Retinal pigment epithelial cell (primary cell): Measurements from ENCODE around the gene ITGAD.

ENCODE experiments used
- DNase-seq: peaks from one replicate; pipeline ENCODE4 v3.0.0-alpha.2; 2010; ENCODE audit warnings: low read depth
- H3K4me3 ChIP-seq: 2 replicates; pipeline ENCODE4 v1.5.1; 2011; ENCODE audit warnings: mild to moderate bottlenecking, low read length, control low read depth, moderate library complexity
- TF ChIP-seq, protein P1 (sequence below): conservative IDR thresholded peaks from 2 replicates; pipeline ENCODE4 v1.5.1; 2011; ENCODE audit warnings: low read depth, low read length, control low read depth, inconsistent platforms

ITGAD gene

GRCh38 chr16:31461921-31462804, 69.0 kb downstream of the ITGAD start:
- DNase-seq, result no peak
- TF ChIP-seq, protein P1, sequence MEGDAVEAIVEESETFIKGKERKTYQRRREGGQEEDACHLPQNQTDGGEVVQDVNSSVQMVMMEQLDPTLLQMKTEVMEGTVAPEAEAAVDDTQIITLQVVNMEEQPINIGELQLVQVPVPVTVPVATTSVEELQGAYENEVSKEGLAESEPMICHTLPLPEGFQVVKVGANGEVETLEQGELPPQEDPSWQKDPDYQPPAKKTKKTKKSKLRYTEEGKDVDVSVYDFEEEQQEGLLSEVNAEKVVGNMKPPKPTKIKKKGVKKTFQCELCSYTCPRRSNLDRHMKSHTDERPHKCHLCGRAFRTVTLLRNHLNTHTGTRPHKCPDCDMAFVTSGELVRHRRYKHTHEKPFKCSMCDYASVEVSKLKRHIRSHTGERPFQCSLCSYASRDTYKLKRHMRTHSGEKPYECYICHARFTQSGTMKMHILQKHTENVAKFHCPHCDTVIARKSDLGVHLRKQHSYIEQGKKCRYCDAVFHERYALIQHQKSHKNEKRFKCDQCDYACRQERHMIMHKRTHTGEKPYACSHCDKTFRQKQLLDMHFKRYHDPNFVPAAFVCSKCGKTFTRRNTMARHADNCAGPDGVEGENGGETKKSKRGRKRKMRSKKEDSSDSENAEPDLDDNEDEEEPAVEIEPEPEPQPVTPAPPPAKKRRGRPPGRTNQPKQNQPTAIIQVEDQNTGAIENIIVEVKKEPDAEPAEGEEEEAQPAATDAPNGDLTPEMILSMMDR, result no peak
- H3K4me3 ChIP-seq, result no peak overlapping the region

GRCh38 chr16:31464348-31464769, 71.2 kb downstream of the ITGAD start:
- DNase-seq, result no peak
- TF ChIP-seq, protein P1, result no peak
- H3K4me3 ChIP-seq, result no peak overlapping the region

DNA sequence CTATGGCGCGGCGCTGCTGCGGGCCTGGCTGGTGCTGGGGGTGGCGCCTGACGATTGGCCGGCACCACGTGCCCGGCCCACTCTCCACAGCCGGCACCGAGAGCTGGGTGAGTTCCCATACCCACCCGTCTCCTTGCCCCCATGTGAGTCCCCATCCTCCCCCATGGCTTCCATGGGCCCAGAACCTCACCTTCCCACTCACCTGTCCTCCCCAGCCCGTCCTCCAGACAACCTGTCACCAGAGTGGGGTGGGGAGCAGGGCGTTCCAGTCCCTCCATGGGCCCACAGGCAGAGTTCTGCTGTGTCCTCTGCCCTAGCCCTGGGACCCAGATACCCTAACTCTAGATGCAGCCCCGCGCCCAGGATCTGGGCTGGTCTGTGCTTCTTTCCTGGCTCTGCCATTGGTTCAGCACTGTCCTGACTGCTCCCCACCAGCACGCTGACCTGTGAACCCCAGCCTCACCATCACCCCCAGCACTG, 71.7 kb downstream of the ITGAD start:
- TF ChIP-seq, protein P1, result no peak
- DNase-seq, result no peak
- no peak overlapping the region for H3K4me3 ChIP-seq

GRCh38 chr16:31465788-31466370, 72.7 kb downstream of the ITGAD start:
- no peak for DNase-seq
- no peak overlapping the region for H3K4me3 ChIP-seq
- TF ChIP-seq, protein P1, result no peak

- DNase-seq, result no peak
- TF ChIP-seq, protein P1, result no peak
These were observed 73.3 kb downstream of the ITGAD start for GRCh38 chr16:31466381-31466841.

GRCh38 chr16:31467151-31467773, 74.1 kb downstream of the ITGAD start:
- H3K4me3 ChIP-seq, result no peak overlapping the region
- TF ChIP-seq, protein P1, result no peak
- DNase-seq, result no peak

More at GRCh38 chr16:31466381-31466841, 73.3 kb downstream of the ITGAD start:
- H3K4me3 ChIP-seq, result no peak overlapping the region
